GM19438 (cell line): ENCODE data around the gene ANAPC1.
"Not testable (repeated sequence)": the region's sequence is repeated elsewhere in the genome, so short reads cannot be mapped to it uniquely, and the experiment has no call there.

Experiments used
- ATAC-seq: cut with Tn5 transposase; IDR thresholded peaks from one replicate; pipeline ENCODE4 v1.9.1; 2021; ENCODE audit warnings: low read depth; ENCODE audit not compliant: unreplicated experiment

The ANAPC1 gene

DNA sequence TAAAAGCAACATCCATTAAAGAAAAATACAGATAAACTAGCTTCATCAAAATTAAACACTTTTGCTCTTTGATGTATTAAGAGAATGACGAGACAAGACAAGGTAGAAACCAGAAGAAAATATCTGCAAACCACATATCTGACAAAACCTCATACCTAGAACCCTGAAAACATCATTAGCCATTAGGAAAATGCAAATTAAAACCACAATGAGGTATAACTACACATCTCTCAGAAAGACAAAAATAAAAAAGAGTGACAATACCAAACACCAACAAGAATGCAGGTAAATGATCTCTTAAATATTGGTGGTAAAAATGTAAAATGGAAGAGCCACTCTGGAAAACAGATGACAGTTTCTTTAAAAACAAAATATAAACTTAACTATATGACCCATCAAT, 53.5 kb downstream of the ANAPC1 start:
- not testable (repeated sequence) for ATAC-seq

DNA sequence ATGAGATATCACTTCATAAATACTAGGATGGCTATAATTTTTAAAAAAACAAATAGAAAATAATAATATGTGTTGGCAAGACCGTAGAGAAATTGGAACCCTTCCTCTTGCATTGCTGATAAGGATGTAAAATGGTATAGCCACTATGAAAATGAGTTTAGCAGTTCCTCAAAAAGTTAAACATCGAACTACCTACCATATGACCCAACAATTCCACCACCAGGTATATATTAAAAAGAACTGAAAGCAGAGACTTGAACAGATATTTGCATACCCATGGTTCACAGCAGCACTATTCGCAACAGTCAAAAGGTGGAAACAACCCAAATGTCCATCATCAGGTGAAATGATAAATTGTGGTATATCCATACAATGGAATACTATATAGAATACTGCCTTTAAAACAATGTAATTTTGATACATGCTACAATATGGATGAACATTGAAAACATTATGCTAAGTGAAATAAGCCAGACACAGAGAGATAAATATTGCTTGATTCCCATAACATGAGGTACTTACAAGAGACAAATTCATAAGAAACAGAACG, 55.7 kb downstream of the ANAPC1 start:
- not testable (repeated sequence) for ATAC-seq

DNA sequence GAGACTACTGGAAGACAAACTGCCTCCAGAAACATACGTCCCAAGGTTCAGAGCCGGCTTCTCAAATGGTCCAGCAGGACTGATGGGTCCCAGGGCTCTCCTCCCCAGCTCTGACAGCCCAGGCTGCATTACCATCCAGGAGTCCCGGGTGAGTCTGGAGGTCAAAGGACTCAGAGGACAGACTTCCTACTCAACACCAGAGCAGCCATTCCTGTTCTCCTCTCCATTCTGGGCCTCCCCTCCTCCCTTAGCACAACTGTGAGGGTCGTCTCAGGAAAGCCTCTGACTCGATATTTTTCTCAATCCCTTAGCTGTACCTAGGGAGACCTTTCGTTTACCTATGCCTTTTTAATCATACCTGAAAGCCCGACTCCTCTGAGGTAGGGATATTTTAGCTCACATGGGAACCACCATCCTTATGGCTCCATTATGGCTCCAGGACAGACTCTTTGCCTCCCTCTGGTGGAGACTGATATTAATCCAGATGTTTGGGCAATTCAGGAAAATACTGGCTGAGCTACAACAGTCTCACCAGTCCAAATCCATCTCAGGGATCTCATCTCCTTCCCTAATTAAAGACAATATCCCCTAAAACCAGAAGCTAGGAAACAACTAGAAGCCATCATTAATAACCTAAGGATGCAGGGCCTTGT, 70.9 kb downstream of the ANAPC1 start:
- ATAC-seq: not testable (repeated sequence)

DNA sequence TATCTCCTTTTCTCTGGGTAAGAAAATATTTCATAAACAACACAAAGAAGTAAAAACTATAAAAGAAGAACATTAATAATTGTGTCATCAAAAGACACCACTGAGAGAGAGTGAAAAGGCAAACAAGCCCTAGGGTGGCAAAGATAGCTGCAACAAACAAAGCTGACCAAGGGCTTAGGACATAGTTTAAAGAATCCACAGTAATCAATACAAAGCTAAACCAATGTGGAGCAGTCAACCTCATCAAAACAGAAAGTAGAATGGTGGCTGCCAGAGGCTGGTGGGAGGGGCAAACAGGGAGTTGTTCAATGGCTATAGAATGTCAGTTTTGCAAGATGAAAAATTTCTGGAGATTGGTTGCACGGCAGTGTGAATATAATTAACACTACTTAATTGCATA, 93.4 kb downstream of the ANAPC1 start:
- not testable (repeated sequence) for ATAC-seq

DNA sequence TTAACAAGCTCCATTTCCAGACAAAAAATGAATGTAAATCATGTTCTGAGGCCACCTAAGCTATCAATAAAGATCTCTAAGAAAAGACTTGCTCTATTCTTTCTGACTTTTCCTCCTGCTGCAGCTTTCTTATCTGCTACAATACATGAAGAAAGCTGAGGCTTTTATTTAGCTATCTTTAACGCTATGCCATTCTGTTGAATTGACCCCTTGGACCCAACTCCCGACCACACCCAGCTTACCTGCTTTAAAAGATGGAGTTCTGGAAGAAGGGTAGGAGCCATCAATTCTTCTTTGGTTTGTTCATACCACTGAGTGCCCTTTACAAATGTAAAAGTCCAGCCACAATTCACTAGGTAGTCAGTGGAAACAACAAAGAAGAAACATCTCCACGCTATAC, 99.9 kb downstream of the ANAPC1 start:
- ATAC-seq: not testable (repeated sequence)

DNA sequence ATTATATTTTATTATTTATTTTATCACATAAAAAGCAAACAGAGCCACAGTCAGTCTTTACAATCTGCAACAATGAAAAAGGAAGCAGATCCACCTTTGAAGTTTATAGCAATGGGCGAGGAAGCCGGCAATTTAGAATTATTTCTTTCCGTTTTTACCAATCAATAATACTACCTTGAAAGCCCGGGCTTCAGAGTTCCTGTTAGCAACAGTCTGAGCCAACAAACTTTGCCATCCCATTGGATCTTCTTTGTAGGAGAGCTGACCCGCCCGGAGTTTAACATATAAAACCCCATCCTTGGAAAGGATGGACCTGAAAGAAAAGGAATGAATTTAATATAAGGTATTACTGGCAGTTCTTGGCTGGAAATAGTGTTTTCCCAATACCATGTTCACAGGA, 101.8 kb downstream of the ANAPC1 start:
- not testable (repeated sequence) for ATAC-seq

DNA sequence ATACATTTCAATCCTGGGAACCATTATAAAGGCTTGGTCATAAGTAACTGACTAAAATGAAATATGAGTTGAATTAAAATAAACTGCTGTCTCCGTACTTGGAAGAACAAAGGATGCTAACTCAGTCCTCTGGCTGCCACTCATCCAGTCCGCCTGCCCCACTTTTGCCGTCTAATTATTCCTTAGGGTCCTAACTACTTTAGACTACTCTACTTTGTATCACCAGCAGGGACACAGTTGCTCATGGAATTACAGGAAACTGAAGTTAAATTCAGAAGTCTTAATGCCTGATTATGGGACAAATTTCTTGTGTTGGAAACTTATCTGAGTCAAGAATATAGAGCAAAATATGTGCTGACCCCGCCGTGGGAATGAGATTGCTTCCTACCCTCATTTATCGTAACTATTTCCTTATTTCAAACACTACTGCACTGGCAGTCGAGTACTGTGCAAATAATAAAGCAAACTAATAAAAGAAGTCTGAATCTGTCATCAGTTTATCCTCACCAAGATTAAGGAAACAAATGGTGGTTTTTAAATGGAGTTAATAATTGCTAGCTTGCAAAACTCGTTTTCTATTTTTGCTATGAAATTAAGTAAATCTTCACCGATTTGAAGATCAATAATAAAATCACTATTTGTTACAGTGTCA, 102.4 kb downstream of the ANAPC1 start:
- not testable (repeated sequence) for ATAC-seq

DNA sequence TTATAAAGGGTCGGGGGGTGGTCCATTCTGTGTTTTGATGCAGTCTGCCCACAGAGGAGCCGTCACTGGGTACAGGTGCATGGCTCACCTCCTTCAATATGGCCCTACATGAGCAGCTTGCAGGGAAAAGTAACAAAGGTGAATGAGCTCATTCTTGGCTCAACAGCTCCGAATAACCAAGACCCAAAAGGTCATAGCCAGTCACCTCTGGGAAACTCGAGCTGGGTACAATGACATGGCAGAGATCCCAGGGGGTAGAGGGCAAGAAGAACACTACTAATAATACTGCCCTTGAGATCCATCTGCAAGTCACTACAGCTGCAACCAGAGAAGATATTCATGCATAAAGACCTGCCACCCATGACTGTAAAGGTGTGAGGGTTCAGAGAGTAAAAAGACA, 106.8 kb downstream of the ANAPC1 start:
- not testable (repeated sequence) for ATAC-seq

DNA sequence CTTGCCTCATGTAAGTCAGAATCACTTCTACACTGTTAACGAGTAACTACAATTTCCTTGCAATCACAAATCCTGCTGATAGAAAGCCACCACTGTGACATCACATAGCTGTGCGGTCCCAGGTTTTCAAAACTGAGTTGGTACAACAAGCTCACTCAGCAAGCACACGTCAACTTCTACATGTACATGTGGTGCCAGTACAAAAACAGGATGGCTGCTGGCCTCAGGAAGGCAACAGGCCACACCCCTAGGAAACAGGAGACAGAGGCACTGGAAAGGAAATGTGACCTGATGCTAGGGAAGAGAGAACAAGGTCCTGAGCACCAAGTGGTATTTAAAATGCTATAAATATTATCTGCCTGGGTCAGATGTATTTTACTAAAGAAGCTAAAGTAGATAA, 107.7 kb downstream of the ANAPC1 start:
- not testable (repeated sequence) for ATAC-seq

DNA sequence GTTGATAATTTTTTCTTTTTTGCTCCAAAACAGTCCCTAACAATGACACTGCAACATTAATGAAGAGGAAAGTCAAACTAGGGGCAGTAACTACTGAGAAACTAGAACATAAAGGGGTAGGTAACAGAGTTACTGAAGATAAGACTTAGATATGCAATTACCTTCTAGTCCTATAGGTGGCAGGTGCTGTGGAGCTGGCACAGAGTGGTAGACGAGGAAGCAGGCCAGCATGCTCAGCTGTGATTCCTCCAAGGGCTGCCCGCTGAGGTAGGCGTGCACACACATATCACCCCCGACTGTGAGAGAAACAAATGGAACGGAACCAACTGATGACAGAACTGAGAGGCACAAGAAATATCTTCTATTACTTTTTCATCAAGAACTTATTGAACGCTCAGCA, 111.8 kb downstream of the ANAPC1 start:
- ATAC-seq: not testable (repeated sequence)

DNA sequence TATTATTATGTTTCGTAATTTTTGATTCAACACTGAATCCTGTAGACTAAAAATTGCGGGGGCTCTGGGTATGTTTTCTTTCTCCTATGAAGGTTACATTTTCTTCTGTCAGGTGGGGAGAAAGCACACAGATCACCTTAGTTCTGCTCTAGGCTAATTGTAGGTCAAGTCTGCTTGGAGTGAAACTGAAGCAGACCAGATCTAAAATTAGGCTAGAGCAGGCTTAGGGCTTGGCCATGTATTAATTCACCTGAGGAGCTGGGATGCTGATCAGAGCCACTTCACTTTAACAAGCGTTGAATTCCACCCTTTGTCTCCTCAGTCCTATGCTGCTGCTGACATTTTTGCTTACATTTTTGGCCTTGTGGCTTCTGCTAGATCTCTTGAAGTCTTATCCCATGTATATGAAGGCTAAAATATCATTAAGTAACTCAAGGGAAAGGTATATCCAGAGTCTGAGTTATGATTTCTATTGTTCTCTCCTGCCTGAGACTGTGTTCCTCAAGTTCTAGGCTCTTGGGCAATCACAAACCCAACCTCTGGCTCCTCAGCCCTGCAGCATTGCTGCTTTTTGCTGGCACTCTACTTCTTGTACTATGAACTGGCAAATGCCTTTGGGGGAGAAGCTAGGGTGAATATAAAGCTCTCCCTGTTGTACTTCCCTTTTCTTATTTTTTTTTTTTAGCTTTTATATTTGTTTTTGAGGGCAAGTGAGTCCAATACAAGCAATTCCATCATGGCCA, 112.9 kb downstream of the ANAPC1 start:
- ATAC-seq: not testable (repeated sequence)

DNA sequence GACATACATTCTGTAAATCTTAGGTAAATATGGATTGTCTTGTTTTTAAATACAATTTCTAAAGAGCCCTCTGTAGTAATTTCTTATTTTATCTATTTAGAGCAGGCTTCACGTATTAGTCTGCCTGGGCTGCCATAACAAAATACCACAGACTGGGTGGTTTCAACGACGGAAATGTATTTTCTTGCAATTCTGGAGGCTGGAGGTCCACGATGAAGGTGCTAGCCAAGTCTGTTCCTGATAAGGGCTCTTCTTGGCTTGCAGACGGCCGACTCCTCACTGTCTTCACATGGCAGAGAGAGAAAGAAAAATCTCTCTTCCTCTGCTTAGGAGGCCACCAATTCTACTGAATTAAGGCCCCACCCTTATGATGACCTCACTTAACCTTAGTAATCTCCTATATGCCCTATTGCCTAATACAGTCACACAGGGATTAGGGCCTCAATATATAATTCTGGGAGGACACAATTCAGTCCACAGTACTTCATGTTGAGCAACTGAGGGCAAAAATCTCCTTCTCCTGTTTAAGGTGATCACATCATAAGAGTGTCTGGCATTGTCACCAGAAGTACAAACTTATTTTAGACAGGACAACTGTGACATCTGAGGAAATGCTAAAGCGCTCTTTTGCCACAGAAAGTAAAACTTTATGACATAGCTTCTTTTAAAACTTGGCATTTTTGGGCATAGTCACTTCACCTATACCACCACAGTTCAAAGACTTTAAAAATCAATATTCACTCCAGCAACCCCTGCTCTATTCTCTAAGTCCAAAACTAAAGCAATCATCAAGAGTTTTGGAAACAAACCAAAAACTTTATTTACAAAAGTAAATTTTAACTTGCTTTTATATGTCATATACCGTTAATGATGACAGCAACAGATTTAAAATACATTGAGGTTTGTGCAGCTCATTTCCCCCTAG, 115.5 kb downstream of the ANAPC1 start:
- ATAC-seq: not testable (repeated sequence)

DNA sequence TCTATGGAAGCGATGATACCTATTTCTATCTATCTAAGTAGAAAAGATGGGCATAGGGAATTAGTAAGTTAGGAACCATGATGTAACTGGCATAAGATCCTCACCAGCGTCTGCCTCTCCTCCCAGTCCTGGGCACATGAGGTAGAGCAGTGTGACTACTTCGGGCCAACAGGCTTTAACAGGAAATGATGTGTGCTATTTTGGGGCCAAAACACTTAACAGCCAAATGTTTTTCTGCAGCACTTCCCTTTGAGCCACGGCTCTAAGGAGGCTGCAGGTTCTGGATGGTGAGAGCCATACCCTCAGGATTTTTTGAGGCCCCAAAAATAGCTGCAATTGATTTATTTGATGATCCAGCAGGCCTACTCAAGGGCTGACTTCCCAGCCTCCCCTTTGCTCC, 116.9 kb downstream of the ANAPC1 start:
- not testable (repeated sequence) for ATAC-seq

DNA sequence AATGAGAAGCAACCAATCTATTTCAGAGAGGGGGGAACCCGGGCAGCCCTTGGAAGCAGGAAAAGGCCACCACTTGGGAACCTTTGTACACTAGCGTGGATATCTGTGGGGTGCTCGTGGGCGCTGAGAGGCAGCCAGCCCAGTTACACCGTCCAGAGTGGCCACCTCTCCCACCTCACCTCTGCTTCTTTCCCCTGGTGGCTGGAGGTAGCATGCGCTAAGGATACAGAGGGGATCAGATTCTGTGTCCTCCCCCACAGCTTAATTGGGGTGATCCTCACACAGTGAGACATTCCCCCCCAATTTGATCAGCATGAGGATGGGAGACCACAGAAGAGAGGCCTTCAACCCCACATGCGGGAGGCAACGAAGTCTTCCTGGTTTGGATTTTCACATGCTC, 117.7 kb downstream of the ANAPC1 start:
- not testable (repeated sequence) for ATAC-seq

DNA sequence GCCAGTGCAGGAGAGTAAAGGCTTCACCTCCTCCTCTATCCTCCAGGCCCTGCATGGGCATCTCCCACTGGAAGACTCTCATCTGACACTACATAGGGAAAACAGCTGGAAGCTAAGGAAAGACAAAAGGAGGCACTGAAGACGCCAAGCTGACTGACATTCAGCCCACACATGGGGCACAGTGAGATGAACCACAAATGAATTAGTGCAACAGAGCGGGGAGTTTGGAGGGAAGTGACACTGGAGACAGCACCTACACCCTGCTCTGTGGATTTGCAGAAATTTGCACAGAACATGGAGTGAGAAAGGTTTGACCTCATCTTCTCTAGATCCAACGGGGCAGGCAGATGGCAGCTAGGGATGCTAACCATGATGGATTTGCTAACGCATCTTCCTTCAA, 119.8 kb downstream of the ANAPC1 start:
- not testable (repeated sequence) for ATAC-seq

DNA sequence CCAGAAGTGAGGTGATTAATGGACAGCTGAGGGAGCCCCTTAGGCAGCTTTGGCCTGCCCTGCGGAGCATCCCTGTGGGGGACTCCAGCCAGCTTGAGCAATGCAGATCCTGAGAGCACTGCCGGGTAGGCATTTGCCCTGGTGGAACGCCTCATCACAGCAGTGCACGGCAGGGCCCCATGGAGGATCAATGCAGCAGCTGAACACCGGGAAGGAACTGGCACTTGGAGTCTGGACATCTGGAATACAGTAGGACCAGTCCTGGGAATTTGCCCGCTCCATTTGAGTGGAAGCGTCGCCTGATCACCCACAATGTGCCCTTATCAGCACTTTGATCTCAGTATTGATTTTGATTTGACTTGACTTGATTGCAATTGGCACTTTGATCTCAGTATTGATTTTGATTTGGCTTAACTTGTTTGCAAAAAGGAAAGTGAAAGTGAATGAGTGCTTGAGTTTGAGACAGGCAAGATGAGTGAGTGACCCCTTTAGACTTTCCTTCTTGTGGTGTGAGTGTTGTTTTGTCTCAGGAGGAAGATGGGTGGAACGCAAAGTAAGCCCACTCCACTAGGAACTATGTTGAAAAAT, 123.2 kb downstream of the ANAPC1 start:
- ATAC-seq: not testable (repeated sequence)

DNA sequence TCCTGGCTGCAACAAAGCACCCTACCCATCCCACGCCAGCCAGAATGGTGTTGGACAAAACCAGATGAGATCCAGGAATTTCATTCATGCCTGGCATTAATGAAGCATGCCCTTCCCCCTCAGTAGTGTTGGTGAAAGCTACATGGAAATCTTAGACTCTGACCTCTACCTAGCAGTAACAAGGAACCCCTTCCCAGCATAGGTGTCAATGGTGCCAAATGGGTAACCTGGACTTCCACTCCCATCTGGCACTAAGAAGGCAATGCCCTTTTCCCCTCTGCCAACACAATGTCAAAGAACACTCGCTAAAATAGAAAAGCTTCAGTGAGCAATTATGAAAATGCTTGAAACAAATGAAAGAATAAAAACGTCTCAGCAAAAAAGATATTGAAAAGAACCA, 131.5 kb downstream of the ANAPC1 start:
- ATAC-seq: not testable (repeated sequence)

DNA sequence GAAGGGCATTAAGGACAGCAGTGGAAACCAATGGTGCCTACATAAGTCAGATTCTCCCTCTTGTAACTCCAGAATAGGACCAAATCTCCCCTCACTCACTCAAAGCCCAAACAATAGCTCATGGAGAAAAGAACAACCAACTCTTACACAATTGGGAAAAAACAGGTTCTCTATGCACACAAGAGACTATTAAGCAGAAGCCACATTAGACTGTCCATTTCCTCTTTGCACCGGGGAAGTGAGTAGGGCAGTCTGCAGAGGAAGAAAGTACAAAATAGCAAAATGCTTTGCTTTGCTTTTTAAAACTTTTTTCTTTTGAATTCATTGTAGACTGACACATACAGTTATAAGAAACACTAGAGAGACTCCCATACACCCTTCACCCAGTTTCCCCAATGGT, 133.4 kb downstream of the ANAPC1 start:
- not testable (repeated sequence) for ATAC-seq

DNA sequence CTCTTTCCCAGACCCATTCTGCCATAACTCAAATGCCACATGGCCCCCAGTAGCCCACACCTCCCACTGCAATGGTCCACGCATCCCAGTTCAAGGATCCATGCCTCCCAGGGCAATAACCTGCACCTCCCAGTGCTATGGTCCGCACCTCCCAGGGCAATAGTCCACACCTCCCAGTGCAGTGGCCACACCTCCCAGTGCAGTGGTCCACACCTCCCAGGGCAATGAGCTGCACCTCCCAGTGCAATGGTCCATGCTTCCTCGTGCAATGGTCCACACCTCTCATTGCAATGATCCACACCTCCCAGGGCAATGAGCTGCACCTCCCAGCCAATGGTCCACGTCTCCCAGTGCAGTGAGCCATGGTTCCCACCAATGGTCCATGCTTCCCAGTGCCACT, 135.6 kb downstream of the ANAPC1 start:
- not testable (repeated sequence) for ATAC-seq
